ENCODE data around the gene TEX53.

DNA sequence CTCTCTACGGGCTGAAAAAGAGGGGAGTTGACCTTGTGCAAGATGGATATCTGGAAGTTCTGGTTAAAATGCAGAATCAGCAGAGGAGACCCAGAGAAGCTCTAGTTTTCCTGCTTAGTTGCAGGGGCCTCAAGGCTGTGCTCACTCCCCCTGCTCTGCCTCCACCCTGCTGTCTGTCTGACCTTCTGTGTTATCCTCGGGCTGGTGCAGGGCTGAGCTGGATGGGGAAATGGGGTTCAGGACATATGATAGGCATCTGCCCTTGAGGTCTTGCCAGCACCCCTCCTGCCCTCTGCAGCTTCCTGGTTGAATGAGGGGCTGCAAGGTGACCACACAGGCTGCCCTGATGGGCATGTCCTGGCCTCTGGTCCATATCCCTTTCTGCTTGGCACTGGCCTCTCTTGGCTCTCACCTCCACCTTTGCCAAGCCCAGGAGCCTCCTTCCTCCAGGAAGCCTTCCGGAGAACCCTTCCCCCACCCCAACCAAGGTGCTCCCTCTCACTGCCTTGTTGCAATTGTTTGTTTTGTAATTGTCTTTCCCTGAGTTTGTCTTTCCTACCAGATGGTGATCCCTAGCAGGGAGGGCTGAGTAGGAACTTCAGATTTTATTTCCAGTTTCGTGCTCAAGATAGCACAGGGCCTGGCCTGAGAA, 45.2 kb downstream of the TEX53 start:
- TF ChIP-seq CTCF (IDR thresholded peaks at IDR 0.05; ENCODE audit: control extremely low read depth in 1 of 3, insufficient read depth in 1 of 3, low read depth in 1 of 3, low read length in 3 of 3) (no peak), CEBPB (IDR thresholded peaks at IDR 0.05; ENCODE audit: low read depth, low read length) (no peak), ASH2L (IDR thresholded peaks at IDR 0.05; ENCODE audit: low read length) (no peak), GABPA (IDR thresholded peaks at IDR 0.05; ENCODE audit: borderline replicate concordance, insufficient read depth, low read length) (no peak), SP1 (IDR thresholded peaks at IDR 0.05; ENCODE audit: low read depth, low read length) (no peak), JUN (IDR thresholded peaks at IDR 0.05; ENCODE audit: low read depth, low read length) (no peak)

Data from H1 (cell line).